HG03354 (cell line): ENCODE measurements around the gene CCDC61.

Experiments
- ATAC-seq: cut with Tn5 transposase; IDR thresholded peaks from one replicate; pipeline ENCODE4 v1.9.1; 2021; ENCODE audit warnings: mild to moderate bottlenecking; ENCODE audit not compliant: unreplicated experiment, poor library complexity, severe bottlenecking

The CCDC61 gene

GRCh38 chr19:45994998-45995714, at the start of gene CCDC61:
TSS of gene CCDC61 (plus strand) at chr19:45995467. CDS start at chr19:46003019, 7,552 bp downstream.
- peak; percentile 94 for ATAC-seq

GRCh38 chr19:45947926-45948325, 47.3 kb upstream of the CCDC61 start:
- no peak for ATAC-seq

GRCh38 chr19:45952341-45952685, 43.0 kb upstream of the CCDC61 start:
- ATAC-seq = no peak

- ATAC-seq = no peak
These were observed 42.4 kb upstream of the CCDC61 start for GRCh38 chr19:45952686-45953505.

GRCh38 chr19:45953676-45954075, 41.6 kb upstream of the CCDC61 start:
- ATAC-seq = no peak

- ATAC-seq = no peak
These were observed 41.1 kb upstream of the CCDC61 start for GRCh38 chr19:45954156-45954555.

- ATAC-seq = no peak
These were observed 39.2 kb upstream of the CCDC61 start for GRCh38 chr19:45955905-45956608.

DNA sequence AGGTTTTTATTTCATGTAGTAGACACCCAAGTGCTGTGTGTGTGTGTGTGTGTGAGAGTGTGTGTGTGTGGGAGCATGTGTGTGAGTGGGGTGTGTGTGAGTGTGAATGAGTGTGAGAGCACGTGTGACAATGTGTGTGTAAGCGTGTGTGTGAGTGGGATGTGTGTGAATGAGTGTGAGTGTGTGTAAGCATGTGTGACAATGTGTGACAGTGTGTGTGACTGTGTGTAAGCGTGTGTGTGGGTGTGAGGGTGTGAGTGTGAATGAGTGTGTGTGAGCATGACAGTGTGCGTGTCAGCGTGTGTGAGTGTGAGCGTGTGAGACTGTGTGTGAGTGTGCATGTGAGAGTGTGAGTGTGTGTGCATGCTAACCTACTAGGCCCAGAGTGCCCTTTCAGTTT, 36.9 kb upstream of the CCDC61 start:
- ATAC-seq = no peak

- ATAC-seq = no peak
These were observed 36.3 kb upstream of the CCDC61 start for GRCh38 chr19:45958769-45959516.

GRCh38 chr19:45959517-45960025, 35.7 kb upstream of the CCDC61 start:
- no peak for ATAC-seq

DNA sequence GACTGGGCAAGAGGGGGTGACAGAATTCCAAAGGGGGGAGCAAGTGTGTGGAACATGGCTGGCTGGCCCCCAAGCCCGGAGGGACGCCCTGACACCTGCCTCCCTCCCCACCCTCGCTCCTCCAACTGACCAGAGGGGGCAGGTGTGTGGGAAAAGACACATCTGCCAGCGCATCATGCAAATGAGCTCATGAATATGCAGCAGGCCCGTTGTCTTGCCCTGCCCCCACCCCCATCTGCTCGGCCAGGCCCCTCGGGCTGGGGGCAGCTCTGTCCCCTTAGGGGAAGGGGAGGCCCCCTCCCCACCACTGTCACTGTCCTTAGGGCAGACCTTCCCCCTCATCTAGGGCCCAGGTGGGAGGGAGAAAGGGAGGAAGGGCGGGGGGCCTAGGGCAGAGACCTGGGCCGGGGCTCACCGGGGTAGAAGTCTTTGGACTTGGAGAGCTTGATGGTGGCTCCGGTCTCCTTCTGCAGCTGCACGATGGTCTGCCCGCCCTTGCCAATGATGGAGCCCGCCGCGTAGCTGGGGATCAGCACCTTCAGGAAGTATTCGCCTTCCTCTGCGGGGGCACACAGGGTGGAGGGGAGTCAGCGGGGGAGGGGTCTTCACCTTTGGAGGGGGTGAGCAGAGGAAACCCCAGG, 34.6 kb upstream of the CCDC61 start:
- no peak for ATAC-seq

DNA sequence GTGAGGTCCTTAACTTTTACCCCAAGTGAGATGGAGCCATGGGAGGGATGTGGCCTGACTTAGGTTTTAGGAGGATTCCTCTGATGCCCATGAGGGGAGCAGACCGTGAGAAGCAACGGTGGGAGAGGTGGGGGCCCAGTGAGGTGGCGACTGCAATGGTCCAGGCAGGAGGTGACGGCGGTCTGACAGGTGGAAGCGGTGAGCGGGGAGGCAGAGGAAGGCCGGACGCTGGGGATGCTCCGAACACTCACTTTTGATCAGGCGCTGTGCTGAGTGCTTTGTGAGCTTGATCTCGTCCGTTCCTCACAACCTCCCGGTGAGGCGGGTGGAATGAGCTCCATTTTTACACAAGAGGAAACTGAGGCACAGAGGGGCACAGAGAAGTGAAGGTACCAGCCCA, 33.2 kb upstream of the CCDC61 start:
- ATAC-seq = no peak

GRCh38 chr19:45967246-45967645, 28.0 kb upstream of the CCDC61 start:
- ATAC-seq = no peak

GRCh38 chr19:45968626-45969025, 26.6 kb upstream of the CCDC61 start:
- no peak for ATAC-seq

DNA sequence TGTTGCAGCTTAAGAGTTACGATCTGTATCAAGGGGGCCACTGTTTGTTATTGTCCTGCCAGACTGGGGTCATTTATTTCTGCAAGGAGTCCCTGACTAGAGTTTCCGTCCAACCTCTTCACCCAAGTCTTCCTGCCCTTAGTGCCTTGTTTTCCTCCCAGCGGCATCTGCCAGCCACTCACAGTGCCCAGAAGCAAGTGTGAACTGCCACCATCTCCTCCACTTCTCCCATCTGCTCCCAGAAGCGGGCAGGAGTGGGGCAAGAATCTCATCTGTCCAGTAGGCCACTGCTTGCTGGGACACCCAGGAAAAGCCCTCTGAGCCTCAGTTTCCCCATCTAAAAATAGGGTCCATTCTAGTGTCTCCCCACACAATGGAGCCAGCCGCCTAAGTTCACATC, 25.6 kb upstream of the CCDC61 start:
- ATAC-seq = no peak

GRCh38 chr19:45971260-45971902, 23.9 kb upstream of the CCDC61 start:
- ATAC-seq = no peak

DNA sequence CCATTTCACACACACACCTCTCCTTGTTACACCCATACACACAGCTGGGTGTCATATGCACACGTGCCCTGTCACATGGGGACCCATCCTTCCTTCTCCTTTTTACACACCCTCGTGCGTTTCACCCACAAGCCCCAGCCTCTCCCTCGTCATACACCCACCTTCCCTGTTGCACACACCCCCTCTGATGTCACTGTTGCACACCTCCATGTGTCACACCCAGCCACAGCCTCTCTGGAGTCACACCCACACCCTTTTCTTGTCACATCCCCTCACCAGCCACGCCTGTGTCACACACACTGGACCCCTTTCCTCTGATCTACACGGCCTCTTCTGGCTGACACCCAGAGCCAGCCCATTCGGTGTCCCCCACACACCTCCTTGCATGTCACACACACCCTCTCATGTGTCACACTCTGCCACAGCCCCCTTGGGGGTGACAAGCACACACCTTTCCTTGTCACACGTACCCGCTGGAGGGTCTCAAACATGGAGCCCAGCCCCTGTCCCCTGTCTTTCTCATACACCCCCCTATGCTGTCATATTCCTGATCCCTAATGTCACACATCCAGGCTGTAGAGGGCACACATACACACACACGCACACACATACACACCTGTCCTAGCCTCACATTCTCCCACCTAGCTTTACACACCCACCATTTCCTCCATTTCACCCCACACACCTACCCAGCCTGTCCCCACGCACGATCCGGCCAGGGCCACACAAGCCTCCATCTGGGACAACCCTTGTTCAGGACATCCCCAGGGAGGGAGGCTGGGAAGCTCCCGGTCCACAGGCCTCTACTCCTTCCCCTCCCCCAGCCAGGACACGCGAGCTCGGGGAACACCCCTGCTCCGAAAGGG, 23.0 kb upstream of the CCDC61 start:
- ATAC-seq = no peak

DNA sequence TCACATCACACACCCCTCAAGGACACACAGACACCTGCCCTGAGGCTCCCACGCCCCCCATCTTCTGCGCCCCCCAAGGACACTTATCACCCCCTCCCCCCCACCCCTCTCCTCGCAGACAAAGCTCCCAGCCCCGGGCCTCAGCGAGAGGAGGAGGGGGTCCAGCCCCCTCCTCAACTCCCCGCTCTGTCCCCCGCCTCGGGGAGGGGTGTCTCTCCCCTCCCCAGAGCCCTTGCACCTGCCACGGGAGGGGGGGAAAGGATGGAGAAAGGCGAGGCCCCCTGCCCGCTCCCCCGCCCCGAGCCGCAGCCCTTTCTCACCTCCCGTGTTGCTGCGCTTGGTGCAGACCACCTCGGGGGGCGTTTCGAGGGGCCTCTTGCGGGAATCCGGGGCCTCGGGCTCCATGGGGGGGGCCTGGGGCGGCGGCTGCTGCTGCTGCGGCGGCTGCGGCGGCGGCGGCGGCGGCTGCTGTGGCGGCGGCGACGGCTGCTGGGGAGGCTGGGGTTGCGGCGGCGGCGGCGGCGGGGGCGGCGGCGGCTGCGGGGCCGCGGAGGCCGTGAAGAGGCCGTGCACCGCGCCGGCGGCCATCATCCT, 22.2 kb upstream of the CCDC61 start:
- no peak for ATAC-seq
